Neural progenitor cell (in vitro differentiated cells): Measurements from ENCODE around the gene KLK7. TPM values are rescaled to one million over a fixed set of nuclear protein-coding genes. Genes with fewer than 3 reads are reported as not detected.

Source experiments
- DNase-seq: peaks from one replicate; pipeline ENCODE4 v3.0.0-alpha.2; 2016; ENCODE audit warnings: low spot score
- H2AFZ ChIP-seq: fragments of 200-600 bp; sonication (generic); replicated peaks from 2 replicates; pipeline ENCODE4 v1.6.1; 2016; ENCODE audit warnings: antibody characterized with exemption
- H3F3A ChIP-seq: fragments of 200-600 bp; sonication (generic); 2 replicates; pipeline ENCODE4 v1.6.1; 2016; ENCODE audit warnings: antibody characterized with exemption, low read depth
- H3K27ac ChIP-seq: fragments of 200-600 bp; sonication (generic); 2 replicates; pipeline ENCODE4 v1.5.1; 2016; ENCODE audit warnings: mild to moderate bottlenecking
- H3K27me3 ChIP-seq: fragments of 200-600 bp; sonication (generic); 2 replicates; pipeline ENCODE4 v1.6.1; 2016; ENCODE audit warnings: mild to moderate bottlenecking, moderate library complexity
- H3K36me3 ChIP-seq: fragments of 200-600 bp; sonication (generic); 2 replicates; pipeline ENCODE4 v1.5.1; 2016
- H3K4me1 ChIP-seq: fragments of 200-600 bp; sonication (generic); 2 replicates; pipeline ENCODE4 v1.6.1; 2016; ENCODE audit warnings: mixed run types
- H3K4me2 ChIP-seq: fragments of 200-600 bp; sonication (generic); 2 replicates; pipeline ENCODE4 v1.6.1; 2016
- H3K4me3 ChIP-seq: fragments of 200-600 bp; sonication (generic); 2 replicates; pipeline ENCODE4 v1.5.1; 2016
- H3K79me2 ChIP-seq: fragments of 200-600 bp; sonication (generic); 2 replicates; pipeline ENCODE4 v1.6.1; 2016; ENCODE audit warnings: low read depth
- H3K9ac ChIP-seq: fragments of 200-600 bp; sonication (generic); 2 replicates; pipeline ENCODE4 v1.6.1; 2016
- H3K9me3 ChIP-seq: fragments of 200-600 bp; sonication (generic); 2 replicates; pipeline ENCODE4 v1.5.1; 2016; ENCODE audit warnings: low read depth
- H4K20me1 ChIP-seq: fragments of 200-600 bp; sonication (generic); 2 replicates; pipeline ENCODE4 v1.6.1; 2016; ENCODE audit warnings: low read depth
- H3K27ac Mint-ChIP-seq: 3 replicates; pipeline ENCODE4 v1.8.0; 2021; ENCODE audit warnings: mixed read lengths
- H3K27me3 Mint-ChIP-seq: 2 replicates; pipeline ENCODE4 v1.8.0; 2022; ENCODE audit warnings: low read depth, mild to moderate bottlenecking, inconsistent platforms, moderate library complexity, mixed read lengths; ENCODE audit not compliant: insufficient read depth
- H3K36me3 Mint-ChIP-seq: 3 replicates; pipeline ENCODE4 v1.8.0; 2021; ENCODE audit warnings: mixed read lengths
- H3K4me1 Mint-ChIP-seq: 3 replicates; pipeline ENCODE4 v1.8.0; 2021; ENCODE audit warnings: mixed read lengths
- H3K4me3 Mint-ChIP-seq: 3 replicates; pipeline ENCODE4 v1.8.0; 2021; ENCODE audit warnings: mild to moderate bottlenecking, moderate library complexity, mixed read lengths
- H3K9me3 Mint-ChIP-seq: 3 replicates; pipeline ENCODE4 v1.8.0; 2020; ENCODE audit warnings: mixed read lengths
- CTCF ChIP-seq: fragments of 200-600 bp; sonication (generic); IDR thresholded peaks from 2 replicates; pipeline ENCODE4 v1.5.1; 2017; ENCODE audit warnings: antibody characterized with exemption, mild to moderate bottlenecking
- EZH2 ChIP-seq: fragments of 200-600 bp; sonication (generic); IDR thresholded peaks from 2 replicates; pipeline ENCODE4 v1.6.1; 2017; ENCODE audit warnings: antibody characterized with exemption, mild to moderate bottlenecking, moderate library complexity
- EZH2phosphoT487 ChIP-seq: fragments of 200-600 bp; sonication (generic); IDR thresholded peaks from 2 replicates; pipeline ENCODE4 v1.6.1; 2017; ENCODE audit warnings: antibody characterized with exemption
- total RNA-seq: library from RNA; depleted of rRNA; stranded (reverse); fragments of >200 nt; gene quantifications from 2 replicates; pipeline ENCODE4 v1.2.3, GENCODE V29; 2015; ENCODE audit warnings: low replicate concordance

KLK7 gene
- total RNA-seq, 1 donor from 2014 or later, result 0.36 TPM

- H3K79me2 ChIP-seq, result no peaks in the 10 kb centered on the region
- H3K27ac ChIP-seq, result no peak overlapping the region
- peaks cover 5% of the 10 kb centered on the region for H3K27me3 ChIP-seq
- Mint-ChIP-seq H3K4me1 (no peaks in the 10 kb centered on the region), H3K27me3 (no peaks in the 10 kb centered on the region), H3K27ac (no peak overlapping the region), H3K36me3 (no peaks in the 10 kb centered on the region), H3K9me3 (no peaks in the 10 kb centered on the region), H3K4me3 (no peak overlapping the region)
- no peak for TF ChIP-seq EZH2phosphoT487
- no peak for TF ChIP-seq EZH2
- TF ChIP-seq CTCF, result no peak
- H3K9ac ChIP-seq, result no peak overlapping the region
- no peak overlapping the region for H2AFZ ChIP-seq
- H4K20me1 ChIP-seq, result no peaks in the 10 kb centered on the region
- DNase-seq, result no peak
- H3K4me1 ChIP-seq, result no peaks in the 10 kb centered on the region
- H3K9me3 ChIP-seq, result no peaks in the 10 kb centered on the region
- H3K36me3 ChIP-seq, result no peaks in the 10 kb centered on the region
- no peak overlapping the region for H3K4me3 ChIP-seq
- H3F3A ChIP-seq, result no peaks in the 10 kb centered on the region
- H3K4me2 ChIP-seq, result no peak overlapping the region
These were observed 33.9 kb downstream of the KLK7 start for GRCh38 chr19:50949861-50950260.

DNA sequence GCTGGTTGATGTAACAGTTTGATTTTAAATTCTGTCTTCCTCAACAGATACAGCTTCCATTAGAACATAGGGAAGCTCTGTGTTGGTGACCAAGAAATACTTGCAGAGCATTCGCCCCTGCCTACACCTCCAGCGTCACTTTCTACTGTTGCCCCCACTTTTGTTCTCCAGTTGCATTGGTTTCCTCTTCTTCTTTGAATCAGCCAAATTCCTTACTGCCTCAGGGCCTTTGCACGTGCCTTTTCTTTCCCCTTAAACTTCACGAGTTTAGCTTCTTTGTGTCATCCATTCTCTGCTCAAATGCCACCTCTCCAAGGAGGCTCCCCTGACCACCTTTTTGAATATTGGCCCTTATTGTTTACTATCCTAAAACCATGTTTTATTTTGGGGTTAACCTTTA lies 36.6 kb downstream of the KLK7 start:
- Mint-ChIP-seq H3K4me1 (no peaks in the 10 kb centered on the region), H3K4me3 (no peak overlapping the region)
- H3K27ac ChIP-seq, result no peak overlapping the region

DNA sequence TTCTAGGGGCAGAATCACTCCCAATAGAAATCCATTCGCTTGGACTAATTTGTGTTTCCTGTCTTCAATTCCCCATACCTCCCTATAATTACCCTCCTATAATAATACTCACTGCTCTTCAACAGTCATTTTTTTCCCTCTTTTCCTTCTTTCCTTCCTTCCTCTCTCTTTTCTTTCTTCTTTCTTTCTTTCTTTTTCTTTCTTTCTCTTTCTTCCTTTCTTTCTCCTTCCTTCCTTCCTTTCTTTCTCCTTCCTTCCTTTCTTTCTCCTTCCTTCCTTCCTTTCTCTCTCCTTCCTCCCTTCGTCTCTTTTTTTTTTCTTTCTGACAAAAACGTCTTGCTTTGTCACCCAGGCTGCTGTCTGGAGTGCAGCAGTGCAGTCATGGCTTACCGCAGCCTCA lies 38.9 kb downstream of the KLK7 start:
- Histone ChIP-seq H3K4me3 (no peak overlapping the region), H3K9ac (no peak overlapping the region), H2AFZ (no peak overlapping the region), H3K79me2 (no peaks in the 10 kb centered on the region), H3F3A (no peaks in the 10 kb centered on the region), H3K9me3 (no peaks in the 10 kb centered on the region), H3K36me3 (no peaks in the 10 kb centered on the region), H3K27ac (no peak overlapping the region), H3K4me1 (no peaks in the 10 kb centered on the region), H4K20me1 (no peaks in the 10 kb centered on the region), H3K4me2 (no peak overlapping the region), H3K27me3 (peaks cover 5% of the 10 kb centered on the region)
- H3K9me3 Mint-ChIP-seq, result peaks cover 7% of the 10 kb centered on the region
- DNase-seq, result no peak
- no peak for TF ChIP-seq EZH2phosphoT487
- TF ChIP-seq CTCF, result no peak
- TF ChIP-seq EZH2, result no peak
- H3K4me3 Mint-ChIP-seq, result no peak overlapping the region
- no peaks in the 10 kb centered on the region for H3K4me1 Mint-ChIP-seq
- peaks cover 11% of the 10 kb centered on the region for H3K27me3 Mint-ChIP-seq
- H3K36me3 Mint-ChIP-seq, result no peaks in the 10 kb centered on the region
- no peak overlapping the region for H3K27ac Mint-ChIP-seq

More for the DNA sequence above, 36.6 kb downstream of the KLK7 start:
- DNase-seq, result no peak
- TF ChIP-seq EZH2phosphoT487 (no peak), CTCF (no peak), EZH2 (no peak)
- Histone ChIP-seq H2AFZ (no peak overlapping the region), H4K20me1 (no peaks in the 10 kb centered on the region), H3K79me2 (no peaks in the 10 kb centered on the region), H3K27me3 (peaks cover 5% of the 10 kb centered on the region), H3K9ac (no peak overlapping the region), H3K4me1 (no peaks in the 10 kb centered on the region), H3K36me3 (no peaks in the 10 kb centered on the region), H3F3A (no peaks in the 10 kb centered on the region), H3K9me3 (no peaks in the 10 kb centered on the region), H3K4me2 (no peak overlapping the region), H3K4me3 (no peak overlapping the region)
- no peaks in the 10 kb centered on the region for H3K36me3 Mint-ChIP-seq
- peaks cover 9% of the 10 kb centered on the region for H3K27me3 Mint-ChIP-seq
- H3K9me3 Mint-ChIP-seq, result peaks cover 2% of the 10 kb centered on the region
- no peak overlapping the region for H3K27ac Mint-ChIP-seq
